ENCODE data around the gene DDO. TPM values are rescaled to one million over a fixed set of nuclear protein-coding genes. Genes with fewer than 3 reads are reported as not detected.

Gene DDO
- total RNA-seq, 1 experiment from 2014 or later, result 0.39 TPM

GRCh38 chr6:110387986-110388385, 27.4 kb downstream of the DDO start:
- CTCF ChIA-PET, result no interaction called here

GRCh38 chr6:110385458-110385863, 29.9 kb downstream of the DDO start:
- in situ Hi-C loops (cut with HindIII; ENCODE audit: low pct_unique_long_range_greater_than_20kb, low sequenced_read_pairs), result no loop called here
- ChIA-PET POLR2A (no interaction called here), CTCF (interaction anchor here (0.7 kb wide), 1 partner anchor 207 kb away, joined by 7 read pairs; no protein-coding TSS in a partner anchor)
- DNase-seq (ENCODE audit: low read depth, low spot score) (no peak), ATAC-seq (no peak)
- Histone ChIP-seq H3K9me3 (ENCODE audit: control insufficient read depth, insufficient read depth, low read depth, low read length) (no peaks in the 10 kb centered on the region), H3K4me3 (ENCODE audit: low read depth in 2 of 2, low read length in 2 of 2) (no peak overlapping the region), H3K4me1 (ENCODE audit: control insufficient read depth, insufficient read depth, low read length) (no peaks in the 10 kb centered on the region), H3K36me3 (ENCODE audit: control insufficient read depth, insufficient read depth, low read length) (no peaks in the 10 kb centered on the region), H3K27ac (ENCODE audit: low read length) (no peak overlapping the region), H3K27me3 (ENCODE audit: control insufficient read depth, insufficient read depth, low read length) (no peaks in the 10 kb centered on the region; the same call in 1 of the 2 replicates)
- intact Hi-C loops (cut with micrococcal nuclease; ENCODE audit: unreplicated experiment), result loop anchor here (5.0 kb wide), 1 partner anchor 858 kb away; no protein-coding TSS in a partner anchor
- no TSS peak for BruUV-seq (replicated peaks)
- TF ChIP-seq REST (IDR thresholded peaks at IDR 0.05; ENCODE audit: insufficient read depth in 1 of 2, low read depth in 2 of 2, low read length in 1 of 2), result no peak
- TF ChIP-seq POLR2AphosphoS5 (IDR thresholded peaks at IDR 0.05; ENCODE audit: low read depth, low read length), result no peak
- no peak for TF ChIP-seq CTCF (IDR thresholded peaks at IDR 0.05)
- no peak for TF ChIP-seq TCF7L2 (IDR thresholded peaks at IDR 0.05; ENCODE audit: low read depth, low read length)
- TF ChIP-seq SIN3A (IDR thresholded peaks at IDR 0.05; ENCODE audit: borderline replicate concordance, insufficient read depth, low read depth, low read length), result no peak

More at GRCh38 chr6:110387986-110388385, 27.4 kb downstream of the DDO start:
- no peaks in the 10 kb centered on the region; the same call in 1 of the 2 replicates for H3K27me3 ChIP-seq (ENCODE audit: control insufficient read depth, insufficient read depth, low read length)
- intact Hi-C loops (cut with micrococcal nuclease; ENCODE audit: unreplicated experiment) (loop anchor here (5.0 kb wide), 1 partner anchor 861 kb away; no protein-coding TSS in a partner anchor), in situ Hi-C loops (cut with HindIII; ENCODE audit: low pct_unique_long_range_greater_than_20kb, low sequenced_read_pairs) (no loop called here)
- no peaks in the 10 kb centered on the region for H3K9me3 ChIP-seq (ENCODE audit: control insufficient read depth, insufficient read depth, low read depth, low read length)
- no peaks in the 10 kb centered on the region for H3K4me1 ChIP-seq (ENCODE audit: control insufficient read depth, insufficient read depth, low read length)
- no peak overlapping the region for H3K4me3 ChIP-seq (ENCODE audit: low read depth in 2 of 2, low read length in 2 of 2)
- no TSS peak for BruUV-seq (replicated peaks)
- no peak for ATAC-seq
- POLR2A ChIA-PET, result no interaction called here
- H3K36me3 ChIP-seq (ENCODE audit: control insufficient read depth, insufficient read depth, low read length), result no peaks in the 10 kb centered on the region
- H3K27ac ChIP-seq (ENCODE audit: low read length), result no peak overlapping the region
- DNase-seq (ENCODE audit: low read depth, low spot score), result no peak
- TF ChIP-seq SIN3A (IDR thresholded peaks at IDR 0.05; ENCODE audit: borderline replicate concordance, insufficient read depth, low read depth, low read length), result no peak
- TF ChIP-seq POLR2AphosphoS5 (IDR thresholded peaks at IDR 0.05; ENCODE audit: low read depth, low read length), result no peak
- no peak for TF ChIP-seq REST (IDR thresholded peaks at IDR 0.05; ENCODE audit: insufficient read depth in 1 of 2, low read depth in 2 of 2, low read length in 1 of 2)
- TF ChIP-seq CTCF (IDR thresholded peaks at IDR 0.05), result no peak
- TF ChIP-seq TCF7L2 (IDR thresholded peaks at IDR 0.05; ENCODE audit: low read depth, low read length), result no peak

Data from Panc1 (cell line).